Hematopoietic multipotent progenitor cell treated with erythropoietin and hydrocortisone succinate and interleukin-3 and kit ligand, for 15 days (in vitro differentiated cells): ENCODE data around the gene AFG1L.
"Not testable (repeated sequence)": the region's sequence is repeated elsewhere in the genome, so short reads cannot be mapped to it uniquely, and the experiment has no call there.

Experiments used
- DNase-seq: peaks from one replicate; pipeline ENCODE4 v3.0.0-alpha.2; 2015; ENCODE audit warnings: low spot score

Gene AFG1L

GRCh38 chr6:108416047-108416833, 121.4 kb downstream of the AFG1L start:
- DNase-seq: not testable (repeated sequence)

- no peak for DNase-seq
Measured at GRCh38 chr6:108417027-108417426, 122.2 kb downstream of the AFG1L start.

- no peak for DNase-seq
Measured at GRCh38 chr6:108419474-108419873, 124.6 kb downstream of the AFG1L start.

- DNase-seq: no peak
Measured at GRCh38 chr6:108419934-108420609, 125.2 kb downstream of the AFG1L start.

- DNase-seq: no peak
Measured at GRCh38 chr6:108421366-108421765, 126.5 kb downstream of the AFG1L start.

- DNase-seq: no peak
Measured at GRCh38 chr6:108423982-108424705, 129.3 kb downstream of the AFG1L start.

GRCh38 chr6:108425428-108425827, 130.6 kb downstream of the AFG1L start:
- DNase-seq: no peak

- DNase-seq: no peak
Measured at GRCh38 chr6:108432143-108432542, 137.3 kb downstream of the AFG1L start.

- no peak for DNase-seq
Measured at GRCh38 chr6:108432792-108433191, 137.9 kb downstream of the AFG1L start.

- DNase-seq: no peak
Measured at GRCh38 chr6:108434222-108434621, 139.4 kb downstream of the AFG1L start.

- DNase-seq: no peak
Measured at GRCh38 chr6:108435391-108435790, 140.5 kb downstream of the AFG1L start.

- no peak for DNase-seq
Measured at GRCh38 chr6:108436771-108437170, 141.9 kb downstream of the AFG1L start.

- no peak for DNase-seq
Measured at GRCh38 chr6:108437821-108438220, 143.0 kb downstream of the AFG1L start.

- DNase-seq: no peak
Measured at GRCh38 chr6:108438918-108439317, 144.1 kb downstream of the AFG1L start.

GRCh38 chr6:108441141-108441540, 146.3 kb downstream of the AFG1L start:
- DNase-seq: no peak

- no peak for DNase-seq
Measured at GRCh38 chr6:108442770-108443520, 148.1 kb downstream of the AFG1L start.

- no peak for DNase-seq
Measured at GRCh38 chr6:108446629-108447150, 151.8 kb downstream of the AFG1L start.

- DNase-seq: no peak
Measured at GRCh38 chr6:108448481-108448880, 153.6 kb downstream of the AFG1L start.

GRCh38 chr6:108449717-108450116, 154.9 kb downstream of the AFG1L start:
- DNase-seq: not testable (repeated sequence)

GRCh38 chr6:108451816-108452215, 157.0 kb downstream of the AFG1L start:
- no peak for DNase-seq

GRCh38 chr6:108452711-108453195, 157.9 kb downstream of the AFG1L start:
- no peak for DNase-seq
